Glutamatergic neuron (in vitro differentiated cells): ENCODE results near the gene LAMTOR4. TPM values are rescaled to one million over a fixed set of nuclear protein-coding genes. Genes with fewer than 3 reads are reported as not detected.
A peak's percentile ranks its signal among the peaks of the same experiment; 100 is the strongest.
"Not testable (repeated sequence)": the region's sequence is repeated elsewhere in the genome, so short reads cannot be mapped to it uniquely, and the experiment has no call there.

ENCODE experiments used
- DNase-seq: peaks from one replicate; pipeline ENCODE4 v3.0.0; 2022
- H3K27ac Mint-ChIP-seq: one replicate; pipeline ENCODE4 v1.8.0; 2020; ENCODE audit warnings: mild to moderate bottlenecking, mixed read lengths, inconsistent platforms; ENCODE audit not compliant: unreplicated experiment
- H3K27me3 Mint-ChIP-seq: one replicate; pipeline ENCODE4 v1.8.0; 2020; ENCODE audit warnings: mild to moderate bottlenecking, moderate library complexity, mixed read lengths, inconsistent platforms; ENCODE audit not compliant: unreplicated experiment
- H3K36me3 Mint-ChIP-seq: one replicate; pipeline ENCODE4 v1.8.0; 2020; ENCODE audit warnings: mild to moderate bottlenecking, mixed read lengths, inconsistent platforms; ENCODE audit not compliant: unreplicated experiment
- H3K4me1 Mint-ChIP-seq: one replicate; pipeline ENCODE4 v1.8.0; 2020; ENCODE audit warnings: mild to moderate bottlenecking, low read depth, mixed read lengths, inconsistent platforms; ENCODE audit not compliant: unreplicated experiment
- H3K4me3 Mint-ChIP-seq: one replicate; pipeline ENCODE4 v1.8.0; 2020; ENCODE audit warnings: mild to moderate bottlenecking, mixed read lengths, inconsistent platforms; ENCODE audit not compliant: unreplicated experiment
- H3K9me3 Mint-ChIP-seq: one replicate; pipeline ENCODE4 v1.8.0; 2020; ENCODE audit warnings: mild to moderate bottlenecking, moderate library complexity, mixed read lengths, inconsistent platforms; ENCODE audit not compliant: unreplicated experiment
- CTCF ChIP-seq: fragments of 200-600 bp; sonication (generic); IDR thresholded peaks from one replicate; pipeline ENCODE4 v1.5.0; 2021; ENCODE audit not compliant: partially characterized antibody, unreplicated experiment
- total RNA-seq: library from RNA; stranded (reverse); fragmentation: NEBNext Ultra II Directional; extraction: Animal tissue kit (Norgen Biotek cat#: 25700); gene quantifications from one replicate; pipeline ENCODE4 v1.2.1, GENCODE V29; 2021; ENCODE audit not compliant: unreplicated experiment

Gene LAMTOR4
- total RNA-seq, 1 donor from 2014 or later, result 66.9 TPM

DNA sequence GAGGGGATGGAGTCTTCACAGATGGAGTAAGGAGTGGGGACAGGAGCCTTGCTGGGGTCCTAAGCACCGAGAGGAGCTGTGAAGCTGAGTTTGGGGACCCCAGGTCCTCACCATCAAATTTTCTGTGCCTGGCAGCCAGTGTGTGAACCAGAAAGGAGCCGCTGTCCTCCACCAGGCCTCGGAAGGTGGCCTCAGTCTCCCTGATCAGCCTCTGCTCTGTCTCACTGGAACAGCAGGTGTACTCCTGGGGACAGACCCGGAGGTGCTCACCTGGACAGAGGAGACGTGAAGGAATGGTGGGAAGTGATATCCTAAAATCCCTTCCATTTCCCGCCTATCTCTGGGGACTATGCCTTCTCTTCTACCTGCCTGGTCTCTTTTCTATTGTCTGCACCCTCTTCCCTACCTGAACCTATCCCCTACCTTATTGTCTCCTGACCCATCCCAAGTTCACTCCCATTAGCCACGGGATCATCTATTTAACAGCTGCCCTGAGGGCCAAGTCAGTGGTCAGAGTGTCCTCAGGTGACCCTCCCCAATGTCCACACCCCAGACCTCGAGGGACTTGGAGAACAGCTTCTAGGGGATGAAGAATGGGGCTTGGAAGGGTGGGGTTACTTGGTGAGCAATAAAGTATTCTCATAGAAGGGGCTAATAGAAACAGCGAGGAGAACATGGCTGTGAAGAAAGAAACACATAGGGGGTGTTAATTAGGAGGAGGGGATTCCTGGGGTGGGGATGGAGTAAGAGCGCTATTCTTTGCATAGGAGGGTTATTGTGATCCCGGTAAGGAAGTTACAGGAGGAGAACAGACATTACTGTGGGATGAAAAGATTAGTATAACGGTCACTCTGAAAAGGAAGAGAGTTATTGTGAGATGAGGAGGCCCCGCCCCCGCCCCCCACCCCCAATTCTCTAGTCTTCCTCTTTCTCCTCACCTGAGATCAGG, 27.7 kb downstream of the LAMTOR4 start:
- peak overlapping the region; percentile 94 for H3K27ac Mint-ChIP-seq
- H3K27me3 Mint-ChIP-seq, result peaks cover 13% of the 10 kb centered on the region
- H3K4me1 Mint-ChIP-seq, result peaks cover 14% of the 10 kb centered on the region
- TF ChIP-seq CTCF, result no peak
- H3K36me3 Mint-ChIP-seq, result peaks cover 8% of the 10 kb centered on the region
- peaks cover 15% of the 10 kb centered on the region for H3K9me3 Mint-ChIP-seq
- H3K4me3 Mint-ChIP-seq, result peak overlapping the region; percentile 98
- no peak for DNase-seq

GRCh38 chr7:100177045-100178001, 28.6 kb downstream of the LAMTOR4 start, which contains the start of the genes GPC2 and STAG3:
TSS of gene GPC2 (minus strand) at chr7:100177381. CDS start at chr7:100177199, 182 bp downstream.
TSS of gene STAG3 (plus strand) at chr7:100177918. CDS start at chr7:100180557, 2,639 bp downstream.
- peak within 1 kb of the TSS; percentile 98 for H3K4me3 Mint-ChIP-seq
- no peak for TF ChIP-seq CTCF
- H3K36me3 Mint-ChIP-seq, result peaks cover 8% of the 10 kb centered on the region
- H3K27me3 Mint-ChIP-seq, result peaks cover 13% of the 10 kb centered on the region
- peak within 1 kb of the TSS; percentile 94 for H3K27ac Mint-ChIP-seq
- H3K4me1 Mint-ChIP-seq, result peaks cover 12% of the 10 kb centered on the region
- peak; percentile 100 for DNase-seq
- H3K9me3 Mint-ChIP-seq, result peaks cover 12% of the 10 kb centered on the region

- not testable (repeated sequence) for H3K36me3 Mint-ChIP-seq, H3K27ac Mint-ChIP-seq, DNase-seq, H3K27me3 Mint-ChIP-seq, H3K4me3 Mint-ChIP-seq, H3K4me1 Mint-ChIP-seq
- peaks cover 12% of the 10 kb centered on the region for H3K9me3 Mint-ChIP-seq
Observed at GRCh38 chr7:100180084-100180483, 31.4 kb downstream of the LAMTOR4 start.

GRCh38 chr7:100182616-100183015, 33.9 kb downstream of the LAMTOR4 start:
- DNase-seq, H3K4me1 Mint-ChIP-seq, H3K27me3 Mint-ChIP-seq, H3K9me3 Mint-ChIP-seq, H3K27ac Mint-ChIP-seq, H3K36me3 Mint-ChIP-seq, H3K4me3 Mint-ChIP-seq: not testable (repeated sequence)

- not testable (repeated sequence) for DNase-seq, H3K27ac Mint-ChIP-seq, H3K27me3 Mint-ChIP-seq, H3K4me1 Mint-ChIP-seq, H3K36me3 Mint-ChIP-seq, H3K4me3 Mint-ChIP-seq, H3K9me3 Mint-ChIP-seq
Observed at GRCh38 chr7:100183090-100183489, 34.4 kb downstream of the LAMTOR4 start.

- no peak overlapping the region for H3K27ac Mint-ChIP-seq
- peaks cover 3% of the 10 kb centered on the region for H3K9me3 Mint-ChIP-seq
- peaks cover 8% of the 10 kb centered on the region for H3K36me3 Mint-ChIP-seq
- TF ChIP-seq CTCF, result no peak
- H3K4me3 Mint-ChIP-seq, result peak overlapping the region; percentile 28
- no peak for DNase-seq
- H3K4me1 Mint-ChIP-seq, result peaks cover 5% of the 10 kb centered on the region
- peaks cover 3% of the 10 kb centered on the region for H3K27me3 Mint-ChIP-seq
Observed at GRCh38 chr7:100185726-100186125, 37.0 kb downstream of the LAMTOR4 start.
